GM21423 (cell line): ENCODE results near the gene TLR10.
"Not testable (repeated sequence)": the region's sequence is repeated elsewhere in the genome, so short reads cannot be mapped to it uniquely, and the experiment has no call there.

Experiments used
- ATAC-seq: cut with Tn5 transposase; IDR thresholded peaks from one replicate; pipeline ENCODE4 v1.9.1; 2021; ENCODE audit warnings: mild to moderate bottlenecking, moderate library complexity; ENCODE audit not compliant: unreplicated experiment

Gene TLR10

GRCh38 chr4:38769857-38770256, 12.9 kb downstream of the TLR10 start:
- no peak for ATAC-seq

GRCh38 chr4:38769441-38769840, 13.3 kb downstream of the TLR10 start:
- ATAC-seq = no peak

- no peak for ATAC-seq
These were observed 13.8 kb downstream of the TLR10 start for GRCh38 chr4:38768968-38769394.

GRCh38 chr4:38766940-38767339, 15.8 kb downstream of the TLR10 start:
- not testable (repeated sequence) for ATAC-seq

GRCh38 chr4:38765382-38765781, 17.4 kb downstream of the TLR10 start:
- no peak for ATAC-seq

GRCh38 chr4:38764277-38764676, 18.5 kb downstream of the TLR10 start:
- no peak for ATAC-seq

GRCh38 chr4:38762560-38762959, 20.2 kb downstream of the TLR10 start:
- ATAC-seq = peak; percentile 26

GRCh38 chr4:38759790-38760122, 23.0 kb downstream of the TLR10 start:
- no peak for ATAC-seq

GRCh38 chr4:38759113-38759789, 23.5 kb downstream of the TLR10 start:
- ATAC-seq = no peak

GRCh38 chr4:38757945-38758600, 24.7 kb downstream of the TLR10 start:
- no peak for ATAC-seq

- no peak for ATAC-seq
These were observed 29.6 kb downstream of the TLR10 start for GRCh38 chr4:38752941-38753806.

GRCh38 chr4:38752372-38752940, 30.3 kb downstream of the TLR10 start:
- ATAC-seq = peak; percentile 94

GRCh38 chr4:38751341-38752010, 31.3 kb downstream of the TLR10 start:
- ATAC-seq = no peak

- no peak for ATAC-seq
These were observed 33.5 kb downstream of the TLR10 start for GRCh38 chr4:38749336-38749735.

GRCh38 chr4:38747629-38748028, 35.2 kb downstream of the TLR10 start:
- ATAC-seq = no peak

- ATAC-seq = no peak
These were observed 36.9 kb downstream of the TLR10 start for GRCh38 chr4:38745881-38746280.

- ATAC-seq = no peak
These were observed 38.9 kb downstream of the TLR10 start for GRCh38 chr4:38743866-38744265.

- no peak for ATAC-seq
These were observed 42.5 kb downstream of the TLR10 start for GRCh38 chr4:38740303-38740702.

- ATAC-seq = no peak
These were observed 43.6 kb downstream of the TLR10 start for GRCh38 chr4:38738940-38739803.

- ATAC-seq = no peak
These were observed 46.9 kb downstream of the TLR10 start for GRCh38 chr4:38735870-38736269.
